LNCAP (cell line): ENCODE data around the gene ASIC4.

Experiments used
- TF ChIP-seq, protein P1 (sequence below): fragments of 450-650 bp; IDR thresholded peaks from 2 replicates; pipeline ENCODE4 v1.5.1; 2017; ENCODE audit warnings: mild to moderate bottlenecking

ASIC4 gene

DNA sequence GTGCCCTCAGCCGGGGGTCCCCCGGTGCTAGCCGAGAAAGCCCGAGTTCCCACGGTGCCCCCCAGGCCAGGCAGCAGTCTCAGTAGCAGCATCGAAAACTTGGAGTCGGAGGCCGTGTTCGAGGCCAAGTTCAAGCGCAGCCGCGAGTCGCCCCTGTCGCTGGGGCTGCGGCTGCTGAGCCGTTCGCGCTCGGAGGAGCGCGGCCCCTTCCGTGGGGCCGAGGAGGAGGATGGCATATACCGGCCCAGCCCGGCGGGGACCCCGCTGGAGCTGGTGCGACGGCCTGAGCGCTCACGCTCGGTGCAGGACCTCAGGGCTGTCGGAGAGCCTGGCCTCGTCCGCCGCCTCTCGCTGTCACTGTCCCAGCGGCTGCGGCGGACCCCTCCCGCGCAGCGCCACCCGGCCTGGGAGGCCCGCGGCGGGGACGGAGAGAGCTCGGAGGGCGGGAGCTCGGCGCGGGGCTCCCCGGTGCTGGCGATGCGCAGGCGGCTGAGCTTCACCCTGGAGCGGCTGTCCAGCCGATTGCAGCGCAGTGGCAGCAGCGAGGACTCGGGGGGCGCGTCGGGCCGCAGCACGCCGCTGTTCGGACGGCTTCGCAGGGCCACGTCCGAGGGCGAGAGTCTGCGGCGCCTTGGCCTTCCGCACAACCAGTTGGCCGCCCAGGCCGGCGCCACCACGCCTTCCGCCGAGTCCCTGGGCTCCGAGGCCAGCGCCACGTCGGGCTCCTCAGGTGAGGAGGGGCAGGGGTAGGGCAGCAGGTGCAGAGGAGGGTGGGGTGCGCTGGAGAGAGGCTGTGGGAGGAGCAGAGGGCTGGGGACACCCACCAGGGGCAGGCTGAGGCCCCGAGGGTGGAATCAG is 29.7 kb upstream of the ASIC4 start:
- TF ChIP-seq, protein P1, sequence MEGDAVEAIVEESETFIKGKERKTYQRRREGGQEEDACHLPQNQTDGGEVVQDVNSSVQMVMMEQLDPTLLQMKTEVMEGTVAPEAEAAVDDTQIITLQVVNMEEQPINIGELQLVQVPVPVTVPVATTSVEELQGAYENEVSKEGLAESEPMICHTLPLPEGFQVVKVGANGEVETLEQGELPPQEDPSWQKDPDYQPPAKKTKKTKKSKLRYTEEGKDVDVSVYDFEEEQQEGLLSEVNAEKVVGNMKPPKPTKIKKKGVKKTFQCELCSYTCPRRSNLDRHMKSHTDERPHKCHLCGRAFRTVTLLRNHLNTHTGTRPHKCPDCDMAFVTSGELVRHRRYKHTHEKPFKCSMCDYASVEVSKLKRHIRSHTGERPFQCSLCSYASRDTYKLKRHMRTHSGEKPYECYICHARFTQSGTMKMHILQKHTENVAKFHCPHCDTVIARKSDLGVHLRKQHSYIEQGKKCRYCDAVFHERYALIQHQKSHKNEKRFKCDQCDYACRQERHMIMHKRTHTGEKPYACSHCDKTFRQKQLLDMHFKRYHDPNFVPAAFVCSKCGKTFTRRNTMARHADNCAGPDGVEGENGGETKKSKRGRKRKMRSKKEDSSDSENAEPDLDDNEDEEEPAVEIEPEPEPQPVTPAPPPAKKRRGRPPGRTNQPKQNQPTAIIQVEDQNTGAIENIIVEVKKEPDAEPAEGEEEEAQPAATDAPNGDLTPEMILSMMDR: no peak

DNA sequence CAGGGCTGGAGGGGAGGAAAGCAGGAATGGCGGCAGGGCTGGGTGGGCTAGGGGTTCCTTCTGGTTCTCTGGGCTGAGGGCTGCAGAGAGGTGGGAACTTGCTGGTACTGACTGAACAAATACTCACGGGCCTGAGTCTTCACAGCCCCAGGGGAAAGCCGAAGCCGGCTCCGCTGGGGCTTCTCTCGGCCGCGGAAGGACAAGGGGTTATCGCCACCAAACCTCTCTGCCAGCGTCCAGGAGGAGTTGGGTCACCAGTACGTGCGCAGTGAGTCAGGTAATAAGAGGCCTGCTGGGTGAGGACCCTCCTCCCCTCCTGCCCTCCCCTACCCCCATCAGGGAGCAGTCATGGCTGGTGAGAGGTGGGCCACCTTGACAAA is 29.1 kb upstream of the ASIC4 start:
- TF ChIP-seq, protein P1: no peak

DNA sequence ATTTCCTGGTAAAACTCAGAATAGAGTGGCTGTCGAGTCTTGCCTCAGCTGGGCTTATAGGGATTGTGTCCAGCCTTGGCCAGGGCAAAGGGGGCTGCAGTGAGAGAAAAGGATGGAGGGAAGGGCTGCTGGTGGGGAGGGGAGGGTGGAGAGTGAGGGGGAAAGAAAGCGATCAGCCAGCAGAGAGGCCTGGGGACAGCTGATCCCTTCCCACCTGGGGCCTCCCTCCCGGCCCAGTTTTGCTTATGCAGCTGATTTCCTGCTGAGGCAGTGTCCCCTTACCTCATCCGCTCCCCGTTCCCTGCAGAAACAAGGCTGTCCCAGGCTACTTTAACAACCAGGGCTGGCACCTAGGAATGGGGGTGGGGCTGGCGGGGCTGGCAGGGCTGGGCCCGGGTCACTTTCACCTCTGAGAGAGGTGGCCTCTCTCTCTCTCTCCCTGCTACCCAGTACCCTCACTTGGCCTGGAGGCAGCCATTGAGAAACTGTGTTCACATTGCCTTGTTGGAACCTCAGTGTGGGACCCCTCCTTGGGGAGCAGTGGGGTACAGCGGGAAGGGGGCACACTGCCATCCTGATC is 27.8 kb upstream of the ASIC4 start:
- TF ChIP-seq, protein P1: no peak

DNA sequence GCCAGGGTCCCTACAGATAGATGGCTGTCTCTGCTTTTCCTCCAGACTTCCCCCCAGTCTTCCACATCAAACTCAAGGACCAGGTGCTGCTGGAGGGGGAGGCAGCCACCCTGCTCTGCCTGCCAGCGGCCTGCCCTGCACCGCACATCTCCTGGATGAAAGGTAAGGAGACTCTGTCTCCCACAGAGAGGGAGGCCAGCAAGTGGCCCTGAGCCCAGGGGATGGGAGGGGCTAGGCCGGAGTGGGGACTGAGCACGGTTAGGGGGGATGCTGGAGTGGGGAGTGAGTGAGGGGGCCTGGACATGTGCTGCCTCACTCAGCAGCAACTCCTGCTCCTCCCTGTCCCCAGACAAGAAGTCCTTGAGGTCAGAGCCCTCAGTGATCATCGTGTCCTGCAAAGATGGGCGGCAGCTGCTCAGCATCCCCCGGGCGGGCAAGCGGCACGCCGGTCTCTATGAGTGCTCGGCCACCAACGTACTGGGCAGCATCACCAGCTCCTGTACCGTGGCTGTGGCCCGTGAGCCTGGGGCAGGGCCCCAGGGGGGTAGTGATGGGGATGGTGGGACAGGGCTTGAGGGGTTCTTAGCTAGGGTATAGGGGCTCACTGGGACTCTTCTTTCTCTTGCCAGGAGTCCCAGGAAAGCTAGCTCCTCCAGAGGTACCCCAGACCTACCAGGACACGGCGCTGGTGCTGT is 26.0 kb upstream of the ASIC4 start:
- TF ChIP-seq, protein P1: no peak

DNA sequence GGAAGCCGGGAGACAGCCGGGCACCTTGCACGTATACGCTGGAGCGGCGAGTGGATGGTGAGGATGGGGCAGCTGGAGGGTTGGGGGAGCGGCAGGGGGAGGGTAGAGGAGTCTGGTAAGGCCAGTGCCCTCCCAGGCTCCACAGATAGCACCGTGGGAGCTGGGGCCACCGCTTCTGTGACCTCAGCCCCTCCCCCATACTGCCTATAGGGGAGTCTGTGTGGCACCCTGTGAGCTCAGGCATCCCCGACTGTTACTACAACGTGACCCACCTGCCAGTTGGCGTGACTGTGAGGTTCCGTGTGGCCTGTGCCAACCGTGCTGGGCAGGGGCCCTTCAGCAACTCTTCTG is 25.5 kb upstream of the ASIC4 start:
- TF ChIP-seq, protein P1: no peak

DNA sequence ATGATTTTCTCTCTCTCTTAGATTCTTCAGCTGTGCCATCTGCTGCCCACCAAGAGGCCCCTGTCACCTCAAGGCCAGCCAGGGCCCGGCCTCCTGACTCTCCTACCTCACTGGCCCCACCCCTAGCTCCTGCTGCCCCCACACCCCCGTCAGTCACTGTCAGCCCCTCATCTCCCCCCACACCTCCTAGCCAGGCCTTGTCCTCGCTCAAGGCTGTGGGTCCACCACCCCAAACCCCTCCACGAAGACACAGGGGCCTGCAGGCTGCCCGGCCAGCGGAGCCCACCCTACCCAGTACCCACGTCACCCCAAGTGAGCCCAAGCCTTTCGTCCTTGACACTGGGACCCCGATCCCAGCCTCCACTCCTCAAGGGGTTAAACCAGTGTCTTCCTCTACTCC is 25.0 kb upstream of the ASIC4 start:
- TF ChIP-seq, protein P1: no peak

DNA sequence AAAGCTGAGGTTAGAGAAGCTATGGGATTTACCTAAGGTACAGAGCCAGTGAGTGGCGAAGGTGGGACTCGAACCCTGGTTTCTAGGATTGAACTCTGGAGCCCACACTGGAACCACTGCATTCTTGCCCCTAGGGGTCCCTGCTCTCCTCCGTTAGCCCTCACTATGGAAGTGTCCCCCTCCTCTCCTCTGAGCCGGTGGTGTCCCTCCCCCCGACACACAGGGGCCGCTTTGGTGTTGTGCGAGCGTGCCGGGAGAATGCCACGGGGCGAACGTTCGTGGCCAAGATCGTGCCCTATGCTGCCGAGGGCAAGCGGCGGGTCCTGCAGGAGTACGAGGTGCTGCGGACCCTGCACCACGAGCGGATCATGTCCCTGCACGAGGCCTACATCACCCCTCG is 24.1 kb upstream of the ASIC4 start:
- TF ChIP-seq, protein P1: no peak
